Kidney (tissue), 14 donors: Measurements from ENCODE around the gene NEK8. TPM values are rescaled to one million over a fixed set of nuclear protein-coding genes. Genes with fewer than 3 reads are reported as not detected.
A peak's percentile ranks its signal among the peaks of the same experiment; 100 is the strongest.

Experiments used
- DNase-seq, 5 donors: peaks; one replicate each; pipeline ENCODE4 v3.0.0-alpha.2; 2013 to 2020
- FAIRE-seq: peaks from 2 replicates; lab custom pipeline; 2012; peaks lifted over from hg19 to GRCh38; lab: Jason Lieb, UNC
- H3K27ac ChIP-seq, 2 donors: one replicate each; pipeline ENCODE4 v1.7.0; 2013; ENCODE audit warnings: low read depth in 2 of 2, low read length in 2 of 2, inconsistent platforms in 1 of 2
- H3K27me3 ChIP-seq: one replicate; pipeline ENCODE4 v1.7.1; 2013; ENCODE audit warnings: low read length, inconsistent platforms; ENCODE audit not compliant: control insufficient read depth, insufficient read depth
- H3K36me3 ChIP-seq, 3 donors: one replicate each; pipeline versions ENCODE4 v1.7.0 to v1.7.1; 2013; ENCODE audit warnings: low read length in 3 of 3, control low read depth in 1 of 3, inconsistent platforms in 1 of 3; ENCODE audit not compliant: insufficient read depth in 3 of 3, control insufficient read depth in 2 of 3
- H3K4me1 ChIP-seq, 3 donors: one replicate each; pipeline versions ENCODE4 v1.7.0 to v1.7.1; 2013; ENCODE audit warnings: low read length in 3 of 3, inconsistent platforms in 1 of 3, low read depth in 1 of 3; ENCODE audit not compliant: control insufficient read depth in 2 of 3, insufficient read depth in 2 of 3
- H3K4me3 ChIP-seq, 3 donors: one replicate each; pipeline versions ENCODE4 v1.7.0 to v1.8.1; 2013; ENCODE audit warnings: low read length in 3 of 3, control low read depth in 1 of 3, inconsistent platforms in 1 of 3
- H3K9ac ChIP-seq, 3 donors: one replicate each; pipeline versions ENCODE4 v1.7.0 to v1.7.1; 2013; ENCODE audit warnings: low read length in 3 of 3, control low read depth in 1 of 3, inconsistent platforms in 1 of 3
- H3K9me3 ChIP-seq, 3 donors: one replicate each; pipeline versions ENCODE4 v1.7.0 to v1.7.1; 2013; ENCODE audit warnings: low read length in 3 of 3, control low read depth in 1 of 3, inconsistent platforms in 1 of 3; ENCODE audit not compliant: control insufficient read depth in 2 of 3, insufficient read depth in 1 of 3
- CTCF ChIP-seq: IDR thresholded peaks from 3 replicates; pipeline ENCODE4 v1.5.1; 2012; ENCODE audit warnings: mild to moderate bottlenecking, moderate library complexity, borderline replicate concordance; ENCODE audit not compliant: insufficient read depth; ENCODE audit errors: extremely low read depth
- intact Hi-C: fragments of 100-400 bp; cut with DNase I; formaldehyde crosslinking; loops from one replicate; pipeline ENCODE4 v1.11.1; 2022
- polyA plus RNA-seq: library from polyadenylated mRNA; stranded (reverse); fragments of 350-450 nt; fragmentation: Illumina TruSeq; extraction: RNeasy Lipid Tissue Mini Kit (QIAGEN cat#74804); gene quantifications from one replicate; pipeline ENCODE4 v1.2.3, GENCODE V29; 2014; ENCODE audit warnings: low read depth, low replicate concordance; ENCODE audit not compliant: insufficient read depth
- total RNA-seq: library from RNA; stranded (reverse); fragmentation: NEBNext Ultra II Directional; extraction: Animal tissue kit (Norgen Biotek cat#: 25700); gene quantifications from one replicate; pipeline ENCODE4 v1.2.1, GENCODE V29; 2021
- donor health status: control.
- donor health status: control.
- donor health status: control.
- donor health status: control.
- donor health status: control.
- donor health status: DM: yes; HTN: yes; CAD: no.
- donor health status: Normal renal cell carcinoma (clear cell type).

Gene NEK8
- total and polyA plus RNA-seq, 2 donors from 2014 or later, result 4.7 to 20.6 TPM

GRCh38 chr17:28710861-28711722, 17.5 kb upstream of the NEK8 start:
- TF ChIP-seq CTCF, result peak; percentile 2
- Histone ChIP-seq H3K9ac (peak overlapping the region; percentile 64 to 86 (median 65)), H3K4me1 (peaks cover under 1 to 7% (median 1%) of the 10 kb centered on the region in 3 donors), H3K4me3 (peak overlapping the region; percentile 47 to 78 (median 73)), H3K27me3 (no peaks in the 10 kb centered on the region), H3K9me3 (no peaks in the 10 kb centered on the region), H3K27ac (peak overlapping the region; percentile 89 to 93), H3K36me3 (peaks cover 0 to 15% (median 5%) of the 10 kb centered on the region in 3 donors)
- DNase-seq (peak; percentile 97 to 99 (median 98)), FAIRE-seq (no peak)
- intact Hi-C loops, result no loop called here

GRCh38 chr17:28711723-28712031, 16.9 kb upstream of the NEK8 start, which contains the start of gene PROCA1:
Gene PROCA1 (minus strand): TSS chr17:28711888. CDS start chr17:28711660, 228 bp downstream.
- Histone ChIP-seq H3K9me3 (no peaks in the 10 kb centered on the region), H3K4me3 (peak within 1 kb of the TSS; percentile 47 to 78 (median 73)), H3K27me3 (no peaks in the 10 kb centered on the region), H3K9ac (peak within 1 kb of the TSS; percentile 64 to 86 (median 65)), H3K36me3 (peaks cover 0 to 15% (median 5%) of the 10 kb centered on the region in 3 donors), H3K27ac (peak within 1 kb of the TSS; percentile 89 to 93), H3K4me1 (peaks cover 4 to 12% (median 6%) of the 10 kb centered on the region in 3 donors)
- peak in 1 of 5 donors; percentile 90 for DNase-seq
- no peak for FAIRE-seq
- intact Hi-C loops, result no loop called here
- TF ChIP-seq CTCF, result no peak

DNA sequence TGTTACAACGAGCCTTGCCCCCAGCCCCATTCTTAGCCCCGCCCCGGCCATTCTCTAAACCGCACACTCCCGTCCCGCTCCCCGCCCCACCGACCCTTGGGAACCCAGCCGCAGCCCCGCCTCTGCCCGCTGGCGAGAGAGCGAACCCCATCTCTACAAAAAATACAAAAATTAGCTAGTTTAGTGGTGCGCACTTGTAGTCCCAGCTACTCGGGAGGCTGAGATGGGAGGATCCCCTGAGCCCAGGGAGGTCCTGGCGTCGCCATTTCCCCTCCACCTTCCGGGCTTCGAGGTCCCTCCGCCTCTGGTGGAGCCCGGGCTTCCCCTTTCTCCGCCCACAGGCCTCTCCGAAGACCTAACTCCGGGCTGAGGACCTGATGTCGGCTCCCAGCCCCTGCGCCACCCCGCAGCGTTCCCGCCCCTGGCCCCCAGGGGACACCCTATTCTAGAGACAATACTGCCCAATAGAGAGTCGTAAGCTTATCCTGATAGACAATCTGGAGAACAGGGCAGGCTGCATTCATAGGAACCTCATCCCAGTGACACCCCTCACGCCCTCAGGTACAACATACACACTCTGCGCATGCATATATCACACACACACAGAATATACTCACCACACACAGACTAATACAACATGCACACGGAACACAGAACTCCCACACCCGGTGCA, 16.4 kb upstream of the NEK8 start:
- Histone ChIP-seq H3K36me3 (peaks cover 0 to 15% (median 5%) of the 10 kb centered on the region in 3 donors), H3K9ac (peak overlapping the region in 1 of 3 donors; percentile 59), H3K27ac (peak overlapping the region; percentile 76 to 83), H3K4me1 (peaks cover 4 to 17% (median 8%) of the 10 kb centered on the region in 3 donors), H3K27me3 (no peaks in the 10 kb centered on the region), H3K9me3 (no peaks in the 10 kb centered on the region), H3K4me3 (peak overlapping the region in 2 of 3 donors; percentile 47 to 51)
- no peak for TF ChIP-seq CTCF
- DNase-seq (peak; percentile 21 to 88 (median 51)), FAIRE-seq (no peak)
- intact Hi-C loops, result no loop called here
